Ovary (tissue), 3 donors: ENCODE results near the gene STK39.

Experiments
- CTCF ChIP-seq, 3 donors: fragments of 450-650 bp in 2 of 3; fragments of 200-600 bp in 1 of 3; IDR thresholded peaks; one replicate each; pipeline versions ENCODE4 v1.5.1 to v1.8.0; 2016 to 2022; ENCODE audit warnings: antibody characterized with exemption in 3 of 3, mild to moderate bottlenecking in 1 of 3
- EP300 ChIP-seq: sonication (generic); formaldehyde crosslinking; IDR thresholded peaks from one replicate; pipeline ENCODE4 v1.6.1; 2017; ENCODE audit warnings: antibody characterized with exemption
- POLR2A ChIP-seq: fragments of 450-650 bp; IDR thresholded peaks from one replicate; pipeline ENCODE4 v1.6.1; 2017; ENCODE audit warnings: antibody characterized with exemption, mild to moderate bottlenecking, moderate library complexity
- donor health status: DM: no; HTN: no; CAD: no.

GRCh38 chr2:168059758-168060157, 187.6 kb downstream of the STK39 start:
- no peak for TF ChIP-seq CTCF (IDR thresholded peaks at IDR 0.05)
- TF ChIP-seq POLR2A = no peak
- TF ChIP-seq EP300 = no peak
